Kidney epithelial cell (primary cell): ENCODE data around the gene LRRC57. TPM values are rescaled to one million over a fixed set of nuclear protein-coding genes. Genes with fewer than 3 reads are reported as not detected.

ENCODE experiments used
- DNase-seq: peaks from one replicate; pipeline ENCODE4 v3.0.0-alpha.2; 2010; ENCODE audit warnings: low read depth
- H3K27me3 ChIP-seq: 2 replicates; pipeline ENCODE4 v1.6.0; 2011; ENCODE audit warnings: low read length; ENCODE audit not compliant: control insufficient read depth, insufficient read depth
- H3K36me3 ChIP-seq: 2 replicates; pipeline ENCODE4 v1.5.1; 2011; ENCODE audit warnings: low read length; ENCODE audit not compliant: control insufficient read depth, insufficient read depth
- H3K4me3 ChIP-seq: 2 replicates; pipeline ENCODE4 v1.5.1; 2011; ENCODE audit warnings: low read depth, mild to moderate bottlenecking, control low read depth, low read length
- total RNA-seq: library from RNA; depleted of rRNA; stranded (reverse); fragments of >200 nt; gene quantifications from 2 replicates; pipeline ENCODE4 v1.2.3, GENCODE V29; 2015
- TF ChIP-seq, protein P1 (sequence below): IDR thresholded peaks from 2 replicates; pipeline ENCODE4 v1.5.1; 2011; ENCODE audit warnings: mild to moderate bottlenecking, moderate library complexity, low read length, control low read depth, inconsistent platforms; ENCODE audit not compliant: insufficient read depth, poor library complexity, severe bottlenecking

The LRRC57 gene
- total RNA-seq, 1 donor from 2014 or later = 18.2 TPM

DNA sequence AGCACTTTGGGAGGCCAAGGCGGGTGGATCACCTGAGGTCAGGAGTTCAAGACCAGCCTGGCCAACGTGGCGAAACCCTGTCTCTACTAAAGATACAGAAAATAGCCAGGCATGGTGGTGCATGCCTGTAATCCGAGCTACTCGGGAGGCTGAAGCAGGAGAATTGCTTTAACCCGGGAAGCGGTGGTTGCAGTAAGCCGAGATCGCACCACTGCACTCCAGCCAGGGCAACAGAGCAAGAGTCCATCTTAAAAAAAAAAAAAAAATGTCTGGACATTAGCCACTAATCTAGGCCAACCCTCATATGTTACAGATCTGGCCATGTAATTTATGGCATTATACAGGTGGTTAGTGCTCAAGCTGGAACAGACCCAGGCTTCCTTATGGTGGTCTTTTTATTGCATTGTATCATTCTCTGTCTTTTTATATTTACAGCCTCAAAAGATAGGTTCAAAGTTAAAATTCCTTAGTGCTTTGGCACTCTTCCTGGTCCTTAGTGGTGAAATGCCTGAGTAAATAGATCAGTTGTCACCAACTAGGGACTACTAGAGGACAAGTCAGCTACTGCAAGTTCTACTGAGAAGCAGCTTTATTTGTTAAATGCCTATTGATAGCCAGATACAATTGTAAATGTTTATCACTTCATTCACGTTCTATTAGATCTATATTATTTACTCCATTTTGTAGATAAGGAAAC lies 42.8 kb upstream of the LRRC57 start:
- DNase-seq = no peak
- Histone ChIP-seq H3K36me3 (no peaks in the 10 kb centered on the region), H3K4me3 (no peak overlapping the region), H3K27me3 (no peaks in the 10 kb centered on the region)
- TF ChIP-seq, protein P1, sequence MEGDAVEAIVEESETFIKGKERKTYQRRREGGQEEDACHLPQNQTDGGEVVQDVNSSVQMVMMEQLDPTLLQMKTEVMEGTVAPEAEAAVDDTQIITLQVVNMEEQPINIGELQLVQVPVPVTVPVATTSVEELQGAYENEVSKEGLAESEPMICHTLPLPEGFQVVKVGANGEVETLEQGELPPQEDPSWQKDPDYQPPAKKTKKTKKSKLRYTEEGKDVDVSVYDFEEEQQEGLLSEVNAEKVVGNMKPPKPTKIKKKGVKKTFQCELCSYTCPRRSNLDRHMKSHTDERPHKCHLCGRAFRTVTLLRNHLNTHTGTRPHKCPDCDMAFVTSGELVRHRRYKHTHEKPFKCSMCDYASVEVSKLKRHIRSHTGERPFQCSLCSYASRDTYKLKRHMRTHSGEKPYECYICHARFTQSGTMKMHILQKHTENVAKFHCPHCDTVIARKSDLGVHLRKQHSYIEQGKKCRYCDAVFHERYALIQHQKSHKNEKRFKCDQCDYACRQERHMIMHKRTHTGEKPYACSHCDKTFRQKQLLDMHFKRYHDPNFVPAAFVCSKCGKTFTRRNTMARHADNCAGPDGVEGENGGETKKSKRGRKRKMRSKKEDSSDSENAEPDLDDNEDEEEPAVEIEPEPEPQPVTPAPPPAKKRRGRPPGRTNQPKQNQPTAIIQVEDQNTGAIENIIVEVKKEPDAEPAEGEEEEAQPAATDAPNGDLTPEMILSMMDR = peak; percentile 25

DNA sequence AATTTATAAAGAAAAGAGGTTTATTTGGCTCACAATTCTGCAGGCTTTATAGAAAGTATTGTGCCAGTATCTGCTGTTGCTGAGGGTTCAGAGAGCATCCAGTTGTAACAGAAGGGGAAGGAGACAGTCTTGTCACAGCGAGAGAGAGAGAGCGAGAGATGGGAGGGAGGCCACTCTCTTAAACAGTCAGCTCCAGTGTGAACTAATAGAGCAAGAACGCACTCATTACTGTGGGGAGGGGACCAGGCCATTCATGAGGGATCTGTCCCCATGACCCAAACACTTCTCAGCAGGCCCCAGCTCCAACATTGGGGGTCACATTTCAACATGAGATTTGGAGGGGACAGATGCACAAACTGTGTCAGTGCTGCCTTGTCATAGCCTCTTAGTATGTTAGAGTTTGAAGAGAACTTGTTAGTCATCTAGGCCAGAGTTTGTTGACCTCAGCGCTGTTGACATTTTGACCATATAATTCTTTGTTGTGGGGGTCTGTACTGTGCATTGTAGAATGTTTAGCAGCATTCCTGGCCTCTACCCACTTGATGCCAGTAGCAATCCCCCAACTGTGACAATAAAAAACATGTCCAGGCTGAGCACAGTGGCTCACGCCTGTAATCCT lies 42.1 kb upstream of the LRRC57 start:
- Histone ChIP-seq H3K27me3 (no peaks in the 10 kb centered on the region), H3K36me3 (peaks cover 1% of the 10 kb centered on the region), H3K4me3 (no peak overlapping the region)
- TF ChIP-seq, protein P1 = no peak
- DNase-seq = no peak

DNA sequence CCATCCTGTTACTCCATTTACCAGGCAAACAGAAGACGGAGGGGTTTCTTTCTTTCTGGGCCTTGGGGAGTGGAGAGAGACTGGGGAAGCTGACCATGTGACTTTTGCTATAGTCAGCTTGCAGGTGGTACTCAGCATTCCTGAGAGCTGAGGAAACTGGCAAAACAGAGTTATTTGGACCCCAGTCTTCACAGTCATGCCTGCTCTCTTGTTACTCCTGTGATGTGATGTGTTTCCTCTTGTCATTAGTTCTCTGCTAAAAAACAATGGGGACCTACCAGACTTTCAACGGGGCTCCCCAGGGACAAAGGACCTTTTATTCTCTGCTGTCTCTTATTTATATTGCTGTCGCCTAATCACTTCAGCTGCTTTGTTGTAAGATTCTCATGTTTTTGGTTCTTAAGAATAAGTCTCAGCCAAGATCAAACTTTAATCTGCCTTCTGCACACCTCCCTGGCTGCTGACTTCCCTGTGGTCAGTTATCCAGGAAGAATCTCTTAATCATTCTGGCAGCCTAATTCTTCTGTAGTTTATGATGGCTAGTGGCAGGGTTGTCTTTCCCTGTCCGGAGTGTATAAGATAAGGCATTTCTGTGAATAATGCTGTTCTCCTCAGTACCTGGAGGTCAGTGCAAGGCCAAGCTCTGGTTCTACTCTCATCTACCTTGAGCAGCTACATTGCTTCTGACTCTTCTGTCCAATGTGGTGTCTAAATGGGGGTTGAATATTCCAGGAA lies 35.6 kb upstream of the LRRC57 start:
- Histone ChIP-seq H3K27me3 (no peaks in the 10 kb centered on the region), H3K4me3 (no peak overlapping the region), H3K36me3 (peaks cover 1% of the 10 kb centered on the region)
- TF ChIP-seq, protein P1 = no peak
- no peak for DNase-seq

DNA sequence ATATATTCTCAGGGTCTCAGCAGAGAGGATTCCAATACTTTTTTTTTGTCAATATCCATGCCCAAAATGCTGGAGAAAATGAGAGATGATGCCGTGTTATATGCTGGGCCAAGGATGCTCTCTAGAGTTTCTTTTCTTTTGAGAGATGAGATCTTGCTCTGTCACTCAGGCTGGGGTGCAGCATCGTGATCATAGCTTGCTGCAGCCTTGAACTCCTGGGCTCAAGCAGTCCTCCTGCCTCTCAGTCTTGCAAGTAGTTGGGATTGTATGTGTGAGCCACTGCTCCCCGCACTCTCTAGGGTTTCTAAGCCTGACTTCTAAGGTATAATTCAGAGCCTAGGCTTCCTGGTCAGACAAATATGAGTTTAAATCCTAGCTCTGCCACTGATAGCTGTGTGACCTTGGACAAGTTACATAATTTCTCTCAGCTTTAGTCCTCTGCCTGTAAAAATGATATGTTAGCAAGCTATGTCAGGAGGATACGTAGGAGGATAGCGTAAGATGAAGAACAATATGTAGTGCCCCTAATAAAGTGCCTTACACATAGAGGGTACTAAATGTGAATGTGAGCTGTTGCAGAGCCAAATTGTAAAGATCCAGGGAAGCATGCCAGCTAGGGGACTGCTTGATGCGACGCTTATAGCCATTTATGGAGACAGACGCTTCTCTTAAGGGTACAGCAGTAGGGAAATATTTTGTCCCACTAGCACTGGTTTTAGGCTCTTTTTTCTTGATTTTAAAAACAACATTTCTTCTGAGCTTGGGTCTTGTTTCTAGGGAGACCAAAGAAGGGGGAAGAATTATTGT lies 34.2 kb upstream of the LRRC57 start:
- DNase-seq = no peak
- Histone ChIP-seq H3K4me3 (no peak overlapping the region), H3K27me3 (no peaks in the 10 kb centered on the region), H3K36me3 (peaks cover 1% of the 10 kb centered on the region)
- TF ChIP-seq, protein P1 = no peak

DNA sequence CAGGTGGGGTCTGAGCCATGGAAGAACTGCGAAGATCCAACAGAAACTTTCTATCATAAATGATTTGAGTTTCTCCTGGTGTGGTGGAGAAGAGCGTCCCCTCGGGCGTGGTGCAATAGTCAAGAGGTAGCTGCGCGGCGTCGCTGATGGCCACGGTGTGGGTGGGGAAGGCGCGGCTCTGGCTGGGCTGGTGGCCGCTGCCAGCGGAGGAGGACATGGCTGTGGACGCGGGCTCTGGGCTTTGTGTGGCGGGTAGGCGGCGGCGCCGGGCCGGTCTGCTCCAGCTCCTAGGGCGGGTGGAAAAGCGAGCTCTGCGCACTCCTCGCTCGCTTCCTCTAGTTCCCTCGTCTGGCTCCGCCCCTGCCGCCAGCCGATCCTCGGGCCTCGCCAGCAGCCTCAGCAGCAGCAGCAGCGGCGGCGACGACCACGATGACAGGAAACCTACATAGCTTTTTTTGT lies 32.7 kb upstream of the LRRC57 start:
- peak overlapping the region; percentile 39 for H3K4me3 ChIP-seq
- peak; percentile 19 for DNase-seq
- TF ChIP-seq, protein P1 = no peak

More for the DNA sequence above, 32.7 kb upstream of the LRRC57 start:
- peaks cover 1% of the 10 kb centered on the region for H3K36me3 ChIP-seq
- no peaks in the 10 kb centered on the region for H3K27me3 ChIP-seq
